HepG2 (cell line): ENCODE measurements around the gene TDRD3. TPM values are rescaled to one million over a fixed set of nuclear protein-coding genes. Genes with fewer than 3 reads are reported as not detected.
A peak's percentile ranks its signal among the peaks of the same experiment; 100 is the strongest.

ENCODE experiments used
- AHR ChIP-seq: IDR thresholded peaks from 2 replicates; pipeline ENCODE4 v1.6.1; 2018; ENCODE audit warnings: missing genetic modification reagents, missing compliant biosample characterization
- BORCS8-MEF2B ChIP-seq: sonication (generic); formaldehyde crosslinking; IDR thresholded peaks from 2 replicates; pipeline ENCODE4 v1.8.0; 2022; ENCODE audit warnings: mild to moderate bottlenecking, missing genetic modification reagents
- CHD4 ChIP-seq: fragments of 200-600 bp; sonication (generic); IDR thresholded peaks from 2 replicates; pipeline ENCODE4 v1.7.0; 2017; ENCODE audit warnings: mild to moderate bottlenecking, low read length, borderline replicate concordance
- GPN1 ChIP-seq: sonication (generic); formaldehyde crosslinking; IDR thresholded peaks from 2 replicates; pipeline ENCODE4 v1.5.1; 2020; ENCODE audit warnings: missing genetic modification reagents, borderline replicate concordance
- HMGXB4 ChIP-seq, 2 experiments: sonication (generic) in 1 of 2; formaldehyde crosslinking in 1 of 2; IDR thresholded peaks; 2 replicates each; pipeline versions ENCODE4 v1.4.0 to v1.6.1; 2018 to 2020; ENCODE audit warnings: missing genetic modification reagents in 2 of 2, borderline replicate concordance in 1 of 2, low read depth in 1 of 2, mild to moderate bottlenecking in 1 of 2, missing biosample characterization in 1 of 2
- IKZF1 ChIP-seq: fragments of 450-650 bp; IDR thresholded peaks from 2 replicates; pipeline ENCODE4 v1.7.1; 2016
- KDM2A ChIP-seq: sonication (generic); formaldehyde crosslinking; IDR thresholded peaks from 2 replicates; pipeline ENCODE4 v1.4.0; 2020; ENCODE audit warnings: low read depth, missing genetic modification reagents, borderline replicate concordance
- NCOR1 ChIP-seq: fragments of 200-600 bp; sonication (generic); IDR thresholded peaks from 2 replicates; pipeline ENCODE4 v1.7.0; 2017; ENCODE audit warnings: antibody characterized with exemption, low read length, borderline replicate concordance
- NFKBIZ ChIP-seq: IDR thresholded peaks from 2 replicates; pipeline ENCODE4 v1.6.1; 2018; ENCODE audit warnings: missing genetic modification reagents, missing compliant biosample characterization
- POLR2G ChIP-seq: fragments of 200-400 bp; formaldehyde crosslinking; IDR thresholded peaks from 2 replicates; pipeline ENCODE4 v1.6.1; 2018; ENCODE audit warnings: mild to moderate bottlenecking, low read depth, low read length, moderate library complexity
- SOX13 ChIP-seq, 3 experiments: fragments of 450-650 bp in 1 of 3; sonication (generic) in 1 of 3; formaldehyde crosslinking in 1 of 3; IDR thresholded peaks in 2 of 3; conservative IDR thresholded peaks in 1 of 3; 2 replicates each; pipeline versions ENCODE4 v1.5.0 to v1.6.1; 2016 to 2020; ENCODE audit warnings: antibody characterized with exemption in 1 of 3, mild to moderate bottlenecking in 1 of 3, missing compliant biosample characterization in 1 of 3, missing genetic modification reagents in 1 of 3, moderate library complexity in 1 of 3
- TBX2 ChIP-seq: sonication (generic); formaldehyde crosslinking; IDR thresholded peaks from 2 replicates; pipeline ENCODE4 v1.5.0; 2020; ENCODE audit warnings: missing genetic modification reagents, mild to moderate bottlenecking, borderline replicate concordance
- TGIF2 ChIP-seq: IDR thresholded peaks from 2 replicates; pipeline ENCODE4 v1.6.1; 2016; ENCODE audit warnings: control low read depth, missing compliant biosample characterization
- ZFX ChIP-seq: sonication (generic); formaldehyde crosslinking; IDR thresholded peaks from 2 replicates; pipeline ENCODE4 v1.4.0; 2020; ENCODE audit warnings: mild to moderate bottlenecking, low read depth, missing genetic modification reagents, moderate library complexity
- ZNF281 ChIP-seq: sonication (generic); formaldehyde crosslinking; IDR thresholded peaks from 2 replicates; pipeline ENCODE4 v1.4.0; 2020; ENCODE audit warnings: missing genetic modification reagents, borderline replicate concordance
- ZNF501 ChIP-seq: sonication (generic); formaldehyde crosslinking; IDR thresholded peaks from 2 replicates; pipeline ENCODE4 v1.5.1; 2020; ENCODE audit warnings: mild to moderate bottlenecking, moderate library complexity, missing genetic modification reagents
- ZNF558 ChIP-seq: sonication (generic); formaldehyde crosslinking; IDR thresholded peaks from 2 replicates; pipeline ENCODE4 v1.9.0; 2022; ENCODE audit warnings: mild to moderate bottlenecking, missing genetic modification reagents, borderline replicate concordance
- ZNF770 ChIP-seq: sonication (generic); formaldehyde crosslinking; IDR thresholded peaks from 2 replicates; pipeline ENCODE4 v1.5.0; 2020; ENCODE audit warnings: mild to moderate bottlenecking, missing genetic modification reagents
- ZSCAN31 ChIP-seq: sonication (generic); formaldehyde crosslinking; IDR thresholded peaks from 2 replicates; pipeline ENCODE4 v1.5.0; 2020; ENCODE audit warnings: low read depth, mild to moderate bottlenecking, missing genetic modification reagents
- ZZZ3 ChIP-seq: sonication (generic); formaldehyde crosslinking; IDR thresholded peaks from 2 replicates; pipeline ENCODE4 v1.4.0; 2020; ENCODE audit warnings: missing genetic modification reagents, mild to moderate bottlenecking, borderline replicate concordance
- polyA plus RNA-seq, 8 experiments: library from polyadenylated mRNA; depleted of rRNA in 3 of 8; stranded (reverse) in 7 of 8; unstranded in 1 of 8; fragments of >200 nt; fragmentation: Illumina TruSeq in 4 of 8; extraction: Trizol in 4 of 8; gene quantifications; 2 replicates each; pipeline versions ENCODE4 v1.2.1 to v1.2.3, GENCODE V29; 2011 to 2016; ENCODE audit warnings: low read depth in 4 of 8, missing spikeins in 1 of 8, mixed read lengths in 1 of 8; ENCODE audit not compliant: insufficient read depth in 1 of 8
- total RNA-seq, 5 experiments: library from RNA; depleted of rRNA; stranded (reverse); fragments of >200 nt; fragmentation: Illumina TruSeq; extraction: Trizol; gene quantifications; 2 replicates each; pipeline ENCODE4 v1.2.3, GENCODE V29; 2016; ENCODE audit warnings: low read depth in 1 of 5

The TDRD3 gene
- total and polyA plus RNA-seq, 2 of the 13 experiments (the other 11 are each of a cell fraction or from before 2014, with no cell fraction given) = 4.7 to 11.8 TPM

DNA sequence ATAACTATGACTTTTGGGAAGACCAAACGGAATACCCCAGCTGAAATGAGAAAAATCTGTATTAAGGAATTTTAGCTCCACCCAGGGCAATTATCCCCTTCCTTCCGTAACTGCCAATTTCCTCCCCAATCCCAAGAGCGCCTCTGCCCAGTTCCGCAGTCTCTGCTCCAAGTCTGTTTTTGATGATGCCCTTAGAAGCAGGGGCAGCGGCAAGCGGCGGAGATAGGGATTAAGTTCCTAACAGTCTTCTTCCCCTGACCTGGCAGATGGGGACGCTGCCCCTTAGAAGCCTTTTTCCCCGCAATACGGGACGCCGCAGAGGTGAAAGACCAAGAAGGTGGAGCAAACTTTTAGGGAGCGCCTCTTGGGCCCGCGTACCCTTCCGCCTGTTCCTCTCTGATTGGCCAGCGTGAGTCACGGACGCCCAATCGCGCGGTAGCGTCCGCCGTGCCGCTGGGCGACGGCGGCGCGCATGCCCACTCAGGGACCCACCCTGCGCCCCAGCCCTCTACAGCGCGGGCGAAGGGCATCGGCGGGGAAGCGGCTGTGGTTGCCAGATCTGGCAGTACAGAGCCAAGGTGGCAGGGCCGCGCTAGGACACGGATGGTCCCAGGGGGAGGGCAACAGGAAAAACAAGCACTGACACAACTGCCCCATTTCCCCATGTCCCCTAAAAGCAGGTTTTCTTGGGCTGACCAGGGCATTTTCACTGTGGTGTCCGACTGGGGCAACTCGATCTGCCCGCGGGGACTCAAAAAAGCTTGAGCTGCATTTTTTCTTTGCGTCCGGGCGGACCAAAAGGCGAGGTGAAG is 843 bp upstream of the TDRD3 start (continued):
- TF ChIP-seq ZNF281 (no peak), AHR (CRISPR knock-in tag) (0 out of 2 replicates have a peak, but pooled peaks have one; percentile 39), HMGXB4 (CRISPR knock-in tag; IDR thresholded peaks at IDR 0.05; ENCODE audit: borderline replicate concordance in 1 of 2, low read depth in 1 of 2) (peak; percentile 18 to 68; a peak in 2 of 4 replicates), SOX13 (IDR thresholded peaks at IDR 0.05) (no peak; the same call in 1 of the 2 replicates), SOX13 (CRISPR knock-in tag; conservative IDR thresholded peaks at IDR 0.05 in 1 of 2, IDR thresholded peaks at IDR 0.05 in 1 of 2) (peak in 1 of 2 experiments; percentile 7; a peak in 1 of 4 replicates), IKZF1 (no peak), GPN1 (CRISPR knock-in tag) (no peak), ZFX (CRISPR knock-in tag) (peak; percentile 77; the same call in 1 of the 2 replicates), ZNF770 (no peak), KDM2A (peak; percentile 65; the same call in 1 of the 2 replicates), ZNF501 (peak; percentile 94), CHD4 (peak; percentile 60; the same call in 1 of the 2 replicates), NCOR1 (0 out of 2 replicates have a peak, but pooled peaks have one; percentile 21), ZNF558 (CRISPR knock-in tag) (0 out of 2 replicates have a peak, but pooled peaks have one; percentile 12), ZZZ3 (CRISPR knock-in tag) (no peak), ZSCAN31 (CRISPR knock-in tag) (peak; percentile 60; the same call in 1 of the 2 replicates), BORCS8-MEF2B (CRISPR knock-in tag) (peak; percentile 47; the same call in 1 of the 2 replicates), TBX2 (CRISPR knock-in tag) (peak; percentile 55), NFKBIZ (CRISPR knock-in tag) (0 out of 2 replicates have a peak, but pooled peaks have one; percentile 43), TGIF2 (CRISPR knock-in tag) (0 out of 2 replicates have a peak, but pooled peaks have one; percentile 35), POLR2G (peak; percentile 89)
